GM18505 (cell line): ENCODE data around the gene ARHGEF16.

Source experiments
- ATAC-seq: cut with Tn5 transposase; IDR thresholded peaks from one replicate; pipeline ENCODE4 v1.9.1; 2021; ENCODE audit not compliant: unreplicated experiment
- POLR2A ChIP-seq: IDR thresholded peaks from 4 replicates; pipeline ENCODE4 v1.6.1; 2011; ENCODE audit warnings: borderline replicate concordance; ENCODE audit not compliant: insufficient read depth, insufficient read length; ENCODE audit errors: extremely low read depth

Gene ARHGEF16

DNA sequence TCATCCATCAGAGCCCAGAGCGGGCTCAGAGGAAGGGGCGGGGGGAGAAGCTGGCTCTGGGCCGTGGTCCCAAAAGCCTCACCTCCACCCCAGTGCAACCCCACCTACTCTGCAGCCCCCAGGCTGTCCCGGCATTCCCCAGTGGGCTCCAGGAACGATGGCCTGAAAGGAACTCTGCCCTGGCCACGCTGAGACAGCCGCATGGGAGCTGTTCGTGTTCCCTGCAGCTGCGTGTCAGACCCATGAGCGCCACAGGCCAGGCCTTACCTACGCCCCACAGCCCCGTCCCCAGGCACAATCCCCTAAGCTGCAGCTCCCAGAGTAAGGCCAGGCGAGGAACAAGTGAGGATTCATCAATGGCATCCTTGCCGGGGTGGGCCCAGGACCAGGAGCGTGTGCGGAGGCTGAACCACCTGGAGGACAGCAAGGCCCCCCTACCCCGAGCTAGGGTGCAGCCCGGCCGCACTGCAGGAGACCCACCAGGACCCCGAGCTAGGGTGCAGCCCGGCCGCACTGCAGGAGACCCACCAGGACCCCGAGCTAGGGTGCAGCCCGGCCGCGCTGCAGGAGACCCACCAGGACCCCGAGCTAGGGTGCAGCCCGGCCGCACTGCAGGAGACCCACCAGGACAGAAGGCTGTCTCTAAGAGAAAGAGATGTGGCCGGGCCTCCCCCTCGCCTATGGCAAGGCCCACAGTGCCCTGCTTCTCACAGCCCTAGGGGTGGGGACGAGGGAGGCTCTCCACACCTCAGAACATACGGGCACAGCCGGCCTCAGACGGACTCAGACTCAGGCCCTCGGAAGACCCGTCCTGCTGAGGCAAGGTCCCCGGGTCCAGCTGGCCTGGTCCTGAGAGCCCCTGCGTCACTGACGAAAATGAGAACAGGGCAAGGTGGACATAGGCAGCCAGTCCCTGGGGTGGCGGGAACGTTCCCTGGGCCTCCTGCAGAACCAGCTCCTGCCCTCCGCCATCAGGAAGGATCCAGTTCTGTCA is 26.5 kb upstream of the ARHGEF16 start:
- TF ChIP-seq POLR2A = no peak

DNA sequence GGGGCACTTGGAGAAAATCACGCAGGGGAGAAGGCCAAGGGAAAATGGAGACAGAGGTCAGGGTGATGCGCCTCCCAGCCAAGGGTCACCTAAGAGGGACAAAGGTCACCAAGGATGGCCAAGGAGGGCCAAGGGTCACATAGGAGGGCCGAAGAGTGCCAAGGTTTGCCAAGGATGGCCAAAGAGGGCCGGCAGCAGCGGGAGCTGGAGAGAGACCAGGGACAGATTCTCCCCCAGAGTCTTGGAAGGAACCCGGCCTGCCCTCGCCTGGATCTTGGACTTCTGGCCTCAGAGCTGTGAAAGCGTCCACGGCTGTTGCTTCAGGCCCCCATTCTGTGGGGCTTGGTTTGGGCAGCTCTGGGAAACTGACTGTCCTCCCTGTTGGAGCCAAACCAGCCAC is 25.6 kb upstream of the ARHGEF16 start:
- no peak for ATAC-seq
- TF ChIP-seq POLR2A = no peak

More for the DNA sequence above, 26.5 kb upstream of the ARHGEF16 start:
- no peak for ATAC-seq

DNA sequence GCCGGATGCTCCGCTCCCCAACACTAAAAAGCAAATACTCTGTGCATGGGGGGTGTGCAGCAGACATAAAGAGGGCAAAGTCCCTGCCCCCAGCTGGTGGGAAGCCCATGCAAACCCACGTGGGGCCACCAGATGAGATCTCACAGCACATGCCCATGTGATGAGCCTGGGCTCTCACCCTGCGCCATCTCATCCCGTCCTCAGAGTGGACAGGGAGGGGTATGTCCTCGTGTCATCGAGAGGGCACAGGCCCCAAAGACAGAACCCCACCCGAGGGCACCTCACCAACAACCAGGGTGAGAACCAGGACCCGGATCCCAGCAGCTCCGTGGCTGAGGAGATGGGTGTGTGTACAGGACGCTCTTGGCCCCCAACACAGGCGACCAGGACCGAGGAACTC is 25.1 kb upstream of the ARHGEF16 start:
- no peak for ATAC-seq
- TF ChIP-seq POLR2A = no peak

DNA sequence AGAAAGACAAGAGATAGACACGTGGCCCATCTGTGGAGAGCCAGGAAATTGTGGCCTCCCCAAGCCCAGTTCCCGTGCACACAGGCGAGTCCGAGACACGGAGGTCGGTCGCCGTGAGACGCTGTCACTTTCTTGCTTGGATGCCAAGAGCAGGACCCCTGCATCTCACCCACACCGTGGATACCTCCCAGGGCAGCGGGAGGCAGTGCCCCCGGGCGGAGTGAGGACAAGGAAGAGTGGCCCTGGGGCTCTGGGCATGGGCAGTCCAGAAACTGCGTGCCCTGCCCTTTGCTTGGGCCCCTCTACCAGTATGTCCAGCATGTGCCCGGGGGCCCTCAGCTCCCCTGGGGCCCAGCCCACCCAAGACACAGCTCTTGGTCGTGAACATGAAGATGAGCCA is 24.7 kb upstream of the ARHGEF16 start:
- TF ChIP-seq POLR2A = no peak
- ATAC-seq = no peak

DNA sequence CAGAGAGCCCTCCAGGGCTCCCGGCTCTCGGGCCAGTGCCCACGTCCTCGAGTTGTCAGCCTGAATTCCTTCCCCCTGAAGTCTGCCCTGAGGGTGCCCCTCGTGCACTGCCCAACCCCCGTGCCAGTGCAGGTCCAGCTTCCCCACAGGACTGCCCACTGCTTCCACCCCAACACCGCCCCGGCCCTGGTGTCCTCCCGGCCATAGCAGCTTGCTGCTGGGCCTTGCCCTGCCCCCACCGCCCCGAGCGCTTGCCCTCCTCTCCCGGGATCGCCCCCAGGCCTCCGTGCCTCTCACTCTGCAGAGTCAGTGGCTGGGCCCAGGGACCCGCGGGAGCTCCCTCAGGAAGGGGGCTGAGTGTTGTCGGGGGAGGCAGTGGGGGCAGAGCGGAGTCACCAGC is 24.1 kb upstream of the ARHGEF16 start:
- no peak for TF ChIP-seq POLR2A
- no peak for ATAC-seq

DNA sequence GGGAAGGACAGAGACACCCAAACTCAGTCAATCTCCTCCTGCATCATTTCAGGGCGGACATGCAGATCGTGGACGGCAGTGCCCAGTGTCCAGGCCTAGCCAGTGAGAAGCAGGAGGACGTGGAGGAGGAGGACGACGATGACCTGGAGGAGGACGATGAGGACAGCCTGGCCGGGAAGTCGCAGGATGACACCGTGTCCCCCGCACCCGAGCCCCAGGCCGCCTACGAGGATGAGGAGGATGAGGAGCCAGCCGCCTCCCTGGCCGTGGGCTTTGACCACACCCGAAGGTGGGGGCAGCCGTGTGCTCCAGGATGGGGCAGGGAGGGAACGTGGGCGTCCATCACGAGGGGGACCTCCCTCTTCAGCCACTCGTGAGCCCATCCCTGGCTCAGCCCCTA is 23.6 kb upstream of the ARHGEF16 start:
- no peak for TF ChIP-seq POLR2A
- no peak for ATAC-seq

DNA sequence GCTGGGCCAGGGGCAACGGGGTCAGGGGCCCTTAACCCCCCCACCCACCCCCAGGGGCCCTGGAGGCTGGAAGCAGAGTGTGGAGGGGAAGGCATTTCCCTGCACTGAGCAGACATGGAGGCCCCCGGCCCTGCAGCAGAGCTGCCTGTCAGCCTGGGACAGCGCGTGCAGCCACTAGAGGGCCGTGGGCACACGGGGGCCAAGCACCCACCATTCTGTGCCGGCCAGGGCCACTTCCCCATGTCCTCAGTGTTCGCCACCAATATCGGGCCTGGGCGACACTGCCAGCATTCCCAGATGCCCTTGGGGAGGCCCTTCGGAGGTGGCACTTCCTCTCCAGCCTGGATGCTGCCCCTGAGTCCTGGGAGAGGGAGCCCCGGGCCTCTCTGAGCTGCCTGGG is 23.2 kb upstream of the ARHGEF16 start:
- TF ChIP-seq POLR2A = no peak
- ATAC-seq = no peak

DNA sequence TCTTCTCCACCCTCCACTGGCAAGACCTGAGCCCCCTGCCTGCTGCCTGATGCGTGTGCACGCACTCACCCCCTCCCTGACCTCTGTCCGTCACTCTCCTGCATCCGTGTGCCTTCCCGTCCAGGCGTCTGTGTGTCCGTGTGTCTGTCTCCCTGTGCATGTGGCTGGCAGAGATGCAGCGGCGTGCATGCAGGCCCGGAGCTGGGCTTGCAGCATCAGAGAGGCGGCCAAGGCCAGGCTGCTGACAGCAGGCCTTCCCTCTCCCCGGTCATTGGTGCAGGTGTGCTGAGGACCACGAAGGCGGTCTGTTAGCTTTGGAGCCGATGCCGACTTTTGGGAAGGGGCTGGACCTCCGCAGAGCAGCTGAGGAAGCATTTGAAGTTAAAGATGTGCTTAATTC is 22.8 kb upstream of the ARHGEF16 start:
- TF ChIP-seq POLR2A = no peak
- no peak for ATAC-seq

DNA sequence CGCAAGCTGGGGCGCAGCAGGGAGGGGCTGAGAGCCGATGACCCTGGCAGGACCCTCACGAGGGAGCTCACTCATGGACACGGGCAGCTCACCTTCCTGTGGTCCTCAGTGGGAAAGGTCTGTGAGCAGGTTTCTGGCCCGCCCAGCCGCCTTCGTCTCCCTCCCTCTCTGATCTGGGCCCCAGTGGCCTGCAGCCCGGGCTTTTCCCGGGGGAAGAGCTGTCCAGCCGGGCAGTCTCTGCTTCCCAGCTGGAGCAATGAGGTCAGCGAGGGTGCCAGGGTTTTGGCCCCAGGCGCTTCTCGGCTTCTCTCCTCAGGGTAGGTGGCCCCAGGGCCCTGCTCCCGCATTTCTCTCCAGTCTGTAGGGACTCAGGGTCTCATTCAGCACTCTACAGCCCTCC is 22.2 kb upstream of the ARHGEF16 start:
- no peak for ATAC-seq
- no peak for TF ChIP-seq POLR2A

DNA sequence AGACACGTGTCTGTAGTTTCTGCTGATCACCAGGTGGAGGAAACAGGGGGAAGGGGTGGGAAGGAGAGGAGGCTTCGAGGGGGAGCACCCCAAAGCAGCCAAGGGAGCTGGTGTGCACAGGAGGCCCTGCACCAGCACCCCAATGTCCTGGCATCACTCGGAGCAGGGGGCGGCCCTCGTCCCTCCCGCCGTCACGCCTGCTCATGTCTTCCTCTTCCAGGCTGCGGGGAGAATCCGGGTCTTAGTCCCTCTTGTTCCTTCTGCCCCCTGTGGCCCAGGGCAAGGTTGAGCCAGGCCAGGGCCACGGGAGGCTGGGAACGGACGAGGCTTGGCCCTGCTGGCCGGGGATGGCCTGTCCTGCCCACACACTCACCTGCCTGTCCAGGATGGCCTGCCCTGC is 21.4 kb upstream of the ARHGEF16 start:
- ATAC-seq = no peak
- no peak for TF ChIP-seq POLR2A

DNA sequence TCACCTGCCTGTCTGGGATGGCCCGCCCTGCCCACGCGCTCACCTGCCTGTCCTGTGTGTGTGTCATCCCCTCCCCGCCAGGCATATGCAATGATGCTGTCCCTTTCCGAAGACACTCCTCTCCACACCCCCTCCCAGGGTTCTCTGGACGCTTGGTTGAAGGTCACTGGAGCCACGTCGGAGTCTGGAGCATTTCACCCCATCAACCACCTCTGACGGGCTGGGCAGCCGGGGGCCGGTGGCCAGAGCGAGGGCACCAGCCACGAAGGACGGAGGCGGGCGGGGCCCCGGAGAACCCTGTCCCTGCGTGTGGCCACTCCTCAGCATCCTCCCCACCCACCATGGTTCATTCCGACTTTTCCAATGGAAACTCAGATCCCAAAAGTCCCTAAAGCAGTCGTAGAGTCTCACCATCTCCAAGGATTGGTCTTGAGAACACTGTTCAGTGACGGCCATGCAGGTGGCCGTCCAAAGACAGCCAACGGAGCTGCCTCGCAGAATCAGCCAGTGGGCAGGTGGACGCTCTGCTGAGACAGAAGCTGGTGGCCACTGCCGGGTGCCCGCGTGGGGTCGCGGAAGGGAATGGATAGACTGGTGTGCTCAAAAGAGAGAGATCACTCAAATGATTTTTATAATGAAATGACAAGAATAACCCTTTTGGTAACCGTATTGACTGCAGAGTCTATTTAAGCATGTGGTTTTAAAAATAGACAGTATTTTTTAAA is 20.7 kb upstream of the ARHGEF16 start:
- no peak for TF ChIP-seq POLR2A
- no peak for ATAC-seq

DNA sequence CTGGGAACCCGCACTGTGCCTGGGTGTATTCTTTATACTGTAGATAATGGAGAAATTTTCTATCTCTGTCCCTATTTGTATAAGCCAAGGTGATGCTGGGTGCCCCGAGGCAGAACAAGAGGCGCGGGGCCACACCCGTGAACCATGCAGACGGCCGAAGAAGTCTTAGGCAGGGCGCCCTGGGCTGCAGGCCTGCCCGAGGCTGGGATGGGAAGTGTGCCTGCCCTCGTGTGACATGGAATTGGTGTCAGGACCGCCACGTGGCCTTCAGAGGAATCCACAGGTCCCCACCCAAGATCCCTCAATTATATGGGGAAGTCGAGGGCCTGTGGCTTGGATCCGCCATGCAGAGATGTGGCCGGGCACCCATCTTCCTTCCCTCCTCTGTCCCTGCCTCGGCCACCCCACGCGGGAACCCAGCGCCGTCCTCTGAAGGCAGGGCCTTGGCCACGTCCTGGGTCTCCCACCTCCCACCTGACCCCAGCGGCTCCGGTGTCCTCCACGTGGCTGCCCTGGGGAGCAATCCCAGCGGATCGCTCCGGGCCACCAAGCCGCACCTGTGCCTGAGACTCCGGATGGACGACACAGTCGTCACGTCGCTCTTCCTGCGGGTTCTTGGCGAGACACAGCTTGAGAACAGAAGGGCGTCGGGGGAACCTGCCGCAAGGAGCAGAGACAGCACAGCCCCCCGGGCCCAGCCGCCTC is 19.9 kb upstream of the ARHGEF16 start:
- no peak for ATAC-seq
- no peak for TF ChIP-seq POLR2A

DNA sequence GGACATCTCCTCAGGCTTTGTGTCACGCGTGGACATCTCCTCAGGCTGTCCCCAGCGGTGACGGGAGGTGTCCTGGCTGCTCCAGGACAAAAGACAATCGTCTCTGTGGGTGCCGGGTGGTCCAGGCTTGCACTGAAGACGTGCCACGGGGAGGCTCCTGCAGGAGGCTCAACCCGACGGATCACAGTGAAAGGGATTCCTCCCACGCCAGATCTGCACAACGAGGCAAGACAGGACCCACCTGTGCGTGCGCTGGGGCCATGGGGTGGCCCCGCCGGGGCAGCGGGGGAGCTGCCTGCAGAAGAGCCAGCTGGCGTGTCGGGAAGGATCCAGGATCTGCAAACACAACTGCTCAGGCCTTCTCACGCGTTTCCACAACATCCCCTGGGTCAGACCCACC is 18.8 kb upstream of the ARHGEF16 start:
- ATAC-seq = no peak
- no peak for TF ChIP-seq POLR2A
